DLD1 (cell line): ENCODE data around the gene RNF169.

Experiments
- in situ Hi-C: cut with HindIII; loops from 2 replicates; pipeline ENCODE4 v1.10.0; 2017; ENCODE audit warnings: low sequenced_read_pairs

The RNF169 gene

DNA sequence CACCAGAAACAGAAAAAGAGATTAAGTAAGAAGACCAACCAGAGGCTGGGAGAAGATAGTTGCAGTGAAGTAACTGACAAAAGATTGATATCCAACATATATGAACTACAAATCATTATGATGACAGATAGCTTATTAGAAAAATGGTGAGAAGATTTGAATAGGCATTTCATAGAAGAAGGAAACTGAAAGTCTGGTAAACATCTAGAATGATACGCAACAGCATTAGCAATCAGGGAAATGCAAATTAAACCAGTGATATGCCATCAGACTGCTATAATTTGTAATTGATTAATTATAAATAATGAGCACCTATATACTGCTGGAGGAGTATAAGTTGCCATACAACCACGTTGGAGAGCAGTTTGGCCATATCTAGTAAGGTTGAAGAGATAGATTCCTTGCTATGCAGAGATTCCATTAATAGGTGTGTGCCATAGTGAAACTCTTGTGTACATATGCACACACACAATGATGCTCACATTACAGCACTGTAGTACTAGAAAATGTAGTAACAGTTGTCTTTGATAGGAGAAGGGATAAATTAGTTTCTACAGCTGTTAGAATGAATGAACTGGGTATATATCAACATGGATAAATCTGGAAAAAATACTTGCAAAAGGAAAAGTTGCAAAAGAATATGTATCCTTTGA lies 20.5 kb downstream of the RNF169 start:
- in situ Hi-C loops: no loop called here

DNA sequence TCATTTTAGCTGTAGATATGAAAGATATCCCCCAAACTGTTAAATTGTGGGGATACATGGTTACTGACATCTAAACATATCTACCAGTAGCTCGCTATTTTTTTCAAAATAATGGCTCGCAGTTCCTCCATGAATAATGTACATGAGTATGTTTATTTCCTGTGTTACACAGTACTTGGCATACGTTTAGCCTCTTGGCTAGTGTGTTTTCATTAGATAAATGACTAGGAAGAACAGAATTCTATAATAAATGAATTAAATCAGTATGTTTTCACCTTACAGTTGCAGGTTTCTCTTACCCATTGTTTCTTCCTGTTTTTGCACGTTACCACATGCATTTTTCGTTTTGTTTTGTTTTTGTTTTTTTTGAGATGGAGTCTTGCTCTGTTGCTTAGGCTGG lies 21.8 kb downstream of the RNF169 start:
- in situ Hi-C loops: no loop called here

DNA sequence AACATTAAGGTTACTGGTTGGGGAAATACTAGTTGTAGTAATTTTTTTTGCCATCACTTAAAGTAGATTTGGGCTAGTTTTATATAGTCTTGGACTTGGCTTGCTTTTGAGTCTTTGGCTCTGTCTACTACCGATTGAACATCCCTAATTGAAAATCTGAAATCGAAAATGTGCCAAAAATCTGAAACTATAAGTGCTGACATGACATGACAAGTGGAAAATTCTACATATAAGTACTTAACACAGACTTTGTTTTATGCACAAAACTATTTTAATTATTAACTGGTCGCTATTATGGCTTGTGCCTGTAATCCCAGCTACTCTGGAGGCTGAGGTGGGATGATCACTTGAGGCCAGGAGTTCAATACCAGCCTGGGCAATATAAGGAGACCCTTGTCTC lies 22.5 kb downstream of the RNF169 start:
- in situ Hi-C loops: no loop called here

DNA sequence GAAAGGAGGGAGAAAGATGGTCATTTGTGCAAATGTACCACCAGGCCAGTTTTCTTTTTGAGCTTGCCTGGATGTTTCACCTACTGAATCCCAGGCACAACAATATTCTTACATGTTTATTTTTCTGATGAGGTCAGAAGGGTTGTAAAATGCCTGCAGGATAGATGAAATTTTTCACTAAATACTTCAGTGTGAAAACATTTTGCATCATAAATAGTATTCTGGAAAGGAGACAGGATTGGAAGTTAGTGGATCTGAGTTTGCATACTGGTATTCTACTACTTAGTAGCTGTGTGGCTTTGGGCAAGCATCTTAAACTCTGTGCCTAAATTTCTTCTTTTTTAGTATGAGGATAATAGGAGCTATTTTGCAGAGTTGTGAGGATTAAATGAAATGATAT lies 24.8 kb downstream of the RNF169 start:
- in situ Hi-C loops: no loop called here

DNA sequence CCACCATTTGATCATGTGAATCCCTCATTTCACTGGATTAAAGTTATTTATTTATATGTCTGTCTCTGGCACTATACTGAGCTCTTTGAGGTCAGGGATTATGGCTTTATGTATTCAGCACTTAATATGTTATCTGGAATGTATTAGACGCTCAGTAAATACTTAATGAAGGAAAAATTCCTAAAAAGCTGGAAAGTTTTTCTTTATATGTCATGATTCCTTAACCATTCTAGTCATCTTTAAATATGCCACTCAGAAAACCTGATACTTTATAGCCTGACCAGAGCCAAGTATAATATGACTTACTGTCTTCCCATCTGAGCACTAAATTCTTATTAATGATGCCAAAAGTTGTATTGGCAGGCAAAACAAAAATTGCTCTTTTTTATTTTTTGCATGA lies 27.1 kb downstream of the RNF169 start:
- in situ Hi-C loops: no loop called here

DNA sequence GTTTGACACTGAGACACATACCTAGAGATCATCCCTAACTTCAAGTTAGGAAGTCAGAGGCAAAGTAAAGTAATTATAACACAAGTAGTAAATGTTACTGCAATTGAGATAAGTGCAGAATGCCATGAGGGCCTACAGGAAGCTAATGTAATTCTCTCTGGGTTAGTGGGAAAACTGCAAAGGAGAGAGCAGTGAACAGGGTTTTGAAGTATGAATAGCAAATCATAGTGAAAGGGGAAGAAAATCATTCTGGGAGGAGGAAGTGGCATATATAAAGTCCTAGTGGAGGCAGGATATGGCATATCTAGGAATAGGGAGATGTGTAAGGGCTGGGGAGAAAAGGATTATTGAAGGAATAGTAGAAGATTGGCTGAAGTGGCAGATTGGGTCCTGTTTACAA lies 27.9 kb downstream of the RNF169 start:
- in situ Hi-C loops: no loop called here

DNA sequence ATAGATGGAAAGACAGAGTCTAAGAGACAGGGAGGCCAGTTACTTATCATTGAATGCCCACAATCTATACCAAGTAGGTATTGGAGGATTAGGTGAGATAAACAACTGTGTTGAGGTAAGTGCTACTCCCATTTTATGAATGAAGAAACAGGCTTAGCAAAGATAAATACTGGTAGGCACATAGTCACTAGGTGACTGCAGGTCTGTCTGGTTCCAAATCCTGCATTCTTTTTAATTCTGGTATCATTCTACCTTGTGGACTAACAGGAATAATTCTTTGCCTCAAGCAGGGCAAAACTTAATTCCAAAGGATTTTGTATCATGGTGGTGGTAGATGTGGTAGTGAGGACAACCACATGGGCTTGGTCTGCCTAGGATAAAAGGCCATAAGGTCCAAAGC lies 28.4 kb downstream of the RNF169 start:
- in situ Hi-C loops: no loop called here

DNA sequence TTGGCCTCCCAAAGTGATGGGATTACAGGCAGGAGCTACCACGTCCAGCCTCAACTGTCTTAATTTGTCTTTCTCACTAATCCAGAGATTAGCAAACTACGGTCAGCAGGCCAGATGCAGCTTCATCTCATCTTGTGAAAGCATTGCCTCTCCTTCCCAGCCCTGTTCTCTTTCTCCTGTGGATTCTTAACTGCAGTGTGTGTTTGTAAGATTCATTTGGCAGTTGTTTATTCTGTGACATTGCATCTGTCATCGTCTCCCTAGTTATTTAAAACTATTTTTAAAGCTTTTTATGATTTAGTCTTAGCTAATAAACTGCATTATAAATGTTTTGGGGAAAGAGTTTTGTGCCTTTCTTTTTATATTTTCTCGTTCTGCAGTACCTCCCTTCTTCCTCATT lies 29.2 kb downstream of the RNF169 start:
- in situ Hi-C loops: no loop called here

DNA sequence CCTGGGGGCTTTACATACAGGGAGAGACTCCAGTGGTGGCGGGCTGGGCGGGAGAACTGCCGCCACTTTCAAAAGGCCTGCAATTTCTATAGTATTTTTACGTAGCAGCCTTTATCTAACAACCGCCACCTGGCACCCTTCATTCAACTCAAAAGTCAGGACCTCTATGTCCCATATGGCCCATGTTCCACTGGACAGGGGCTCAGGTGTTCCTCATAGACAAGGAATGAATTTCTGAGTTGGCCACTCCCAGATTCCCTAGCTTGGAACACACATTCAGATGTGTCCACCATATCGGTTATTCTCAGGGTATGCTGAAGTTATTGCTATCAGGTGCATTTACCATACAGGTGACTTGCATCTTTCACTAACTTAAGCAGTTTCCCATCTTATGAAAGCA lies 29.9 kb downstream of the RNF169 start:
- in situ Hi-C loops: no loop called here

DNA sequence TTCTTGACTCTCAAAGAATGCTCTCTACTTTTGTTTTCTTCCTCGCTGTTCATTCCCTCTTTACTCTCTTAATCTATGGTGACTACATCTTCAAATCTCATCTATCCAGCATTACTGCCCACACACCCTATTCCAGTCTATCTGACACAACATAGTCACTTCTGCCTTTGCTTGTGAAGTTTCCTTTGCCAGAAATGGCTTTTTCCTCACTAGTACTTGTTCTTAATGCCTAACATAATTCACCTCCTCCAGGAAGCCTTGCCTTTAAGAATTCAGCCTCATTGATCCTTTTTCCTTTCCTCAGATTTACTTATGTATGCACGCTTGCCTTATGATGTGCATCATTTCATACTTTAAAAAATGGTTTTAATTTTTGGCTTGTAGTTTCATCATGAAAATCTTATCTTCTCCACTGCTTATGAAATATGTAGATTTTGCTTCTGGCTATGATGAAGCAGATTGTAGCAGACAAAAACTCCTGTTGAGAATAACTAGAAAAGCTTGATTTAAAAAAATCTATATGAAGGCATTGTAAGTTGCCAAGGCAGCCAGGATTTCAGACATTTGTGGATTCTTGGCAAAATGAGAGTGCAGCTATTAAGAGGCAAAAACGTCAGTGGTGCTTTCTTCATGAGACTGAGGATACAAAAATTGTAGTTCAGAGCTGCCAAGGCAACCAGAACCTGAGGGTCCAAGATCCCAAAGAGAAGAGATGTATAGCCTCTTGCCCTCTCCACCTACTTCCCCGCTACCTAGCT lies 31.8 kb downstream of the RNF169 start:
- in situ Hi-C loops: no loop called here

DNA sequence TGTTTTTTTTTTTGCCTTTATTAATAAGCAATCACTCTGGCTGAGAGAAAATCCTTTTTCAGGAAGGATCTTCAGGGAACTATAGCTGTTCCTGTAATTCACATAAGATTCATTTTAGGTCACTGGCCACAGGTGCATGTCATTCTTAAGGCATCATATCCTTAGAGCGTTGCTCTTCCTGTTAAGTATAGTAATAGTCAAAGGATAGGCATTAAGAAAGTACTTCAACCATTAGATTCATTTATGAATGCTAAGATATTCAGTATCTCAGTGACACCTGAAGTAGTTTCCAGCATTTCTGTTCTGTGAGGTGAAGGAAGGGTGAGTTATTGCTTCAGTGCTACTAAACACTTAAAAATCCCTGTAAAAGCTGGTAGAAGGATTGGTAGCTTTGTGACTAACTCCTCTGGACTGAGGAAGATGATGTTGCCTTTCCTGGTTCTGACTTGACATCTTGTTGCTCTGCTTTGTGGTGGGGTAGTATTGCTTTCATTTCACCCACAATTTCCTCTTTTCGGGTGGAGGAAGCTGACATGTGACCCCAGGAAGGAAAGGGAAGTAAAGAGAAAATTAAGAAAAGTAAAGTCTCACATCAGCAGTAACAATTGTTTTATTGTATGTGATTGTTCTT lies 34.7 kb downstream of the RNF169 start:
- in situ Hi-C loops: no loop called here

DNA sequence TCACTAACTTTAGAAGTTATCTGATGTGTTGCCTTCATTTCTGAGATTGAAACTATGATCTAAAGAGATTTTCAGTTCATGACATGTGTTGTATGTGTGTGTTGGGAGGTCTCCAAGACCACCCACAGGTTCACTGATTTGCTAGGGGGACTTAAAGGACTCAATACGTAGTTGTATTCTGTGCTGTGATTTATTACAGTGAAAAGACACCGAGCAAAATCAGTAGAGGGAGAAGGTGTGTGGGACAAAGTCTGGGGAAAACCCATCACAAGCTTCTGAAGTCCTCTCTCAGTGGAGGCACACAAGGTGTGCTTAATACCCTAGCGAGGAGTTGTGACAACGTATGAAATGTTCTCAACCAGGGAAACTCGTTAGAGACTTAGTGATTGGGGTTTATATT lies 35.6 kb downstream of the RNF169 start:
- in situ Hi-C loops: no loop called here

DNA sequence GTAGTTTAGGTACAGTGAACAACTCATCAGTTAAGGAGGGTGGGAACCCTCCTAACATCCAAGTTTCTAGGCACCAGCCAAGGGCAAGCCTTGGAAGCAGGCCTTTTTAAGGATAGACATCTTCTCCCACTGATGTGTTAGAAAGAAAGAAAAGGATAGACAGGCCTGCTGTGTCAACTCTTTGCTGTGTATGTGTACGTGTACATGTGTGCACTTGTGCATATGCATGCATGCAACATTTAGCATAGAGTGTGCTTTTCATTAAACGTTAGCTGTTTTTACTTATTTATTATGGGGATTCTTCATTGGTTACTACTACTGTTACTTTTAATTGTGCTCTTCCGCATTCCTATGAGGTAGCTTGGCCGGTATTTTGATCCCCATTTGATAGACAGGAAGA lies 36.1 kb downstream of the RNF169 start:
- in situ Hi-C loops: no loop called here

DNA sequence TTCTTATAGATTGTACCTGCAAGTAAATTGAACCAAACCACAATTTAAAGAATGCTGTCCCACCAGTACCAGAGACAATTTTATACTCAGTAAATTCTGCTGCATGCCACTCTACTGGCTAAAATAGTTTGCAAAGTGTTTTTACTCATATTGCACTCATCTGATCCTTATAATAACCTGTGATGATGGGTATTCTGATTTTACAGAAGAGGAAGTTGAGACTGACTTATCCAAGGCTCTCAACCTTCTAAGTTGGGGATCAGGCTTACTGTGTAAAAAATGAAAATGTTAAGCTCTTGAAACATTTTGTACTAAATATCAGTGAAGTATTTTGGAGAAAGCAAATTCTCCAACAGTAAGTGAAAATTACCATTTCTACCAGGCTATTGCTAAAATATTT lies 37.9 kb downstream of the RNF169 start:
- in situ Hi-C loops: no loop called here

DNA sequence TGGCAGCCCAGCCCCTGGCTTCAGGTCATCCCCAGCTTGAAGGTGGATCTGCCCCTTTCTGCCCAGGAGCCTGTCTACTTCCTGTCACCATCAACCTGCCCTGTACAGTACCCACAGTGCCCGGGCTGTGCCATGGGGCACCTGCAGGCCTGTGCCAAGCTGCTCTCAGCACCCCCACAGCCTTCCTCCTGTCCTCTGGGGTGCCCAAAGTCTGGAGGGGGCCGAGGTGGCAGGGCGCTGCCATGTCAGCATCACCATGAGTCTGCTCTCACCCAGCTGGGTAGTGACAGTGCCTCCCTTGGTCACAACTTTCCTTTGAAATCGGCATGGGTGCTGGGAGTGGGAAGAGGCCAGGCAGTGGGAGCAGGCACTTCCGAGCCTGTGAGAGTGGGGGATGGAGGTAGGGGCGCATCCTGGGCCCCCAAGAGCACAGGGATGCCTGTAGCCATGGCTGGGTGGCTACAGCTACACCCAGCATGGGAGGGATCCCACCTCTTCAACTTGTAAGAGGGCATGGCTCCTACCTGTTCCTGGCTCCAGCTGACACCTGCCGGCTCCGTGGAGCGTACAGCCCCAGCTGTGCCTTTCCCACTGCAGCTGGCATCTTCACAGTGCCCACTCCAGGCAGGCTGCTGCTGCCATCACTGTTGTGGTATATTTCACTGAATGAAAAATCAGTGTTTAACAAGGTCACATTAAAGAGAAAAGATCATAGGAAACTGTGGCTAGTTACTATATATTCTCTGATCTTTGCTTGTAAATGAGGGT lies 42.9 kb downstream of the RNF169 start:
- in situ Hi-C loops: loop anchor here (5.0 kb wide), 1 partner anchor 81 kb away; no protein-coding TSS in a partner anchor

DNA sequence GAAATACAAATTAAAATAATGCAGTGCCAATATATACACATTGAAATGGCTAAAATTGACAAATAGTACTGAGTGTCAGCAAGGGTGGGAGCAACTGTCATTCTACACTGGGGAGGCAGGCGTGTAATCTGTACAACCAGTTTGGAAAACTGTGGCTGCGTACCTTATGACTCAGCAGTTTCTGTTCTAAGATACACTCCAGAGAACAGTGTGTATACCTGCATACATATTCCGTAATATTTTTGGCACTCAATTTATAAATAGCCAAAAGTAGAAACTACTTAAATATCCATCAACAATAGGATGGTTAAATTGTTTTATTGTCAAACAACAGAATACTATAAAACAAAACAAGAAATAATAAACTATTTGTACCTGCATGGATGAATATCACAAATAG lies 57.6 kb downstream of the RNF169 start:
- in situ Hi-C loops: no loop called here

DNA sequence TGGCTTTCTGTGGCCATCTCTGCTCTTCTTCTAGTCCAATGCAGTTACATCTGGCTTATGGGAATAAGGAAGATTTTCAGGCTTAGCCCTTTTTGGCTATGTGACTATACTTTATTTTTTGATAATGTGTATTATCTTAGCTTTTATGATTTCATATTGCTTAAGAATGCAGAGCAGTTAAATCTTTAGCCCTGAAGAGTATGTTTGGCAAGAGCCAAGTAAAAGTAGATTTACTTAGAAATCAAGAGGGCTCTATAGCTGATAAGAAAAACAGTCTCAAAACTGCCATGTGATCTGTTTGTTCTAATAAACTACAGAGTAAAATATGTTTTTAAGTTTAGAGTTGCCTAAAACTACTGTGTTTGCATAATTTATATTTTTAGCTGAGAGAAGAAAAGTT lies 61.2 kb downstream of the RNF169 start:
- in situ Hi-C loops: no loop called here

DNA sequence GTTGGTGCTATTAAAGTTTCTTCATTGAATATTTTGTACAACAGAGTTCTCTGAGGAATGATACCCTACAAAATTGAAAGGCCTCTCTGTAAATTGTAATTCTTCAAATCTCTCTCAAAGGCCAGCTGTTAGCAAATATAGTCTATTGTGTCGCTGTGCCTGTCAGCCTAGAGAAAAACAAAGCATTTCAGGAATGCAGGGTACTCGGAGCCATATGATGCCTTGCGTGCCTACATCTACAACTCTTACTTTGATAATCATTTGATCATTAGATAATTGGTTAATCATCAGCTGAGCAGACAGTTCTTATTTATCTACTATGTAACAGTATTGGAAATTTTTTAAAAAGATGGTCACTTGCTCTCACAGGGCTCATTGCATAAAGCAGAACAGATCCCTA lies 67.3 kb downstream of the RNF169 start:
- in situ Hi-C loops: no loop called here

DNA sequence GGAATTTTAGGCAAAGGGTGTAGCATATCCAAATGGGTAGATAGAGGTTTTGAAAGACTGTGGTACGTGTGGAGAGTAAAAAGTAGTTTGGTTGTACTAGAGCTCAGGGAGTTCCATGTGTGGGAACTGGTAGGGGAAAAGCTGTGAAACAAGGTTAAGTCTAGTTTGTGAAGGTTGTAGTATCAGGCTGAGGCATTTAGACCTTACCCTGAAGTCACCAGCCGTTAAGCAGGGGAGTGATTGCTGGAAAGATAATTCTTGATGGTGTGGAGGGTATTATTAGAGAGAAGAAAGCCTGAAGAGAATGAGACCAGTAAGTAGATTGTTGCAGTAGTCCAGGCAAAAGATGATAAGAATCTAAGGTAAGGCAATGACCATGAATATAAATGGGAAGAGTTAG lies 68.0 kb downstream of the RNF169 start:
- in situ Hi-C loops: no loop called here

DNA sequence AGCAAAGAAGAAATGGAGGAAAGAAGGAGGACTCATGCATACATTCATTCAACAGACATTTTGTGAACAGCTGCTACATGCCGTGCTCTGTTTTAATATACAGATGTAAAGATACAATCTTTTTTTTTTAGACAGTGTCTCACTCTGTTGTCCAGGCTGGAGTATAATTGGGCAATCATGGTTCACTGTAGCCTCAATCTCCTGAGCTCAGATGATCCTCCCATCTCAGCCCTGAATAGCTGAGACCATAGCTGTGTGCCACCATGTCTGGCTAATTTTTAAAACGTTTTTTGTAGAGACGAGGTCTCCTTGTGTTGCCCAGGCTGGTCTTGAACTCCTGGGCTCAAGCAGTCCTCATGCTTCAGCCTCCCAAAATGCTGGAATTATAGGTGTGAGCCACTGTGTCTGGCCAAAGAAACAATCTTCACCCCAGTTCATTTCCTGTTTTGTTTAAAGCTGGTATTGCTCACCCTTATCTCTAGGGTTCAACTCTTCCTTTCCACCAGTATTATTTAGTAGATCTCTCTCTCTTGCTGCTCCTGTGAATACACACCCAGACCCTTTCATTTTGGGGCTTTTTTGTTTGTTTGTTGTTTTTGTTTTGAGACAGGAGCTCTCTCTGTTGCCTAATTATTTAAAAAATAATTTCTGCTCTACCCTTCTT lies 69.8 kb downstream of the RNF169 start:
- in situ Hi-C loops: no loop called here

DNA sequence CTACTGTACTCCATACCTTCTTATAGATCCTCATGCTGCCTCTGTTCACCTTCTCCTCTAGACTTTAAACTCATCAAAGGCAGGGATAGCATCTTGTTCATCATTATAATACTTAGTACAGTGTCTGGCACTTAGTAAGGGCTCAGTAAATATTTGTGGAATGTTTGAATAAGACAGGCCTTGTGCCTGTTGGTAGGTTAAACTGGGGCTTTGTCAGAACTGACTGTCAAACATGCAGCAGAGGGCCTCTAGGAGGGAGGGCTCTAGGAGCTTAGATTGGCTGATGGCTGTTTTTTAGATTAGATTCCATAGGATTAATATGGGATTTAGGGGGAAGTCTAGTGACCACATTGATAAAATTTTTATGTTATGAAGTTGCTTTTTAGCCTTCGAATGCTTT lies 70.8 kb downstream of the RNF169 start:
- in situ Hi-C loops: no loop called here
